Hematopoietic multipotent progenitor cell (in vitro differentiated cells): Measurements from ENCODE around the gene GPX5. TPM values are rescaled to one million over a fixed set of nuclear protein-coding genes. Genes with fewer than 3 reads are reported as not detected.
"Not testable (repeated sequence)": the region's sequence is repeated elsewhere in the genome, so short reads cannot be mapped to it uniquely, and the experiment has no call there.

Source experiments
- DNase-seq, 3 donors: peaks; one replicate each; pipeline ENCODE4 v3.0.0-alpha.2; 2011 to 2015; ENCODE audit warnings: low read depth in 2 of 3, low spot score in 2 of 3
- total RNA-seq: library from RNA; depleted of rRNA; stranded (reverse); fragments of >200 nt; gene quantifications from one replicate; pipeline ENCODE4 v1.2.3, GENCODE V29; 2012

Gene GPX5
- total RNA-seq: not detected

GRCh38 chr6:28525496-28526039 lies at the start of gene GPX5:
TSS of gene GPX5 (plus strand) at chr6:28525881. CDS start at chr6:28526014, 133 bp downstream.
- DNase-seq: no peak

- DNase-seq: no peak
Measured at GRCh38 chr6:28478518-28478917, 47.2 kb upstream of the GPX5 start.

GRCh38 chr6:28480253-28480932 lies 45.3 kb upstream of the GPX5 start:
- no peak for DNase-seq

DNA sequence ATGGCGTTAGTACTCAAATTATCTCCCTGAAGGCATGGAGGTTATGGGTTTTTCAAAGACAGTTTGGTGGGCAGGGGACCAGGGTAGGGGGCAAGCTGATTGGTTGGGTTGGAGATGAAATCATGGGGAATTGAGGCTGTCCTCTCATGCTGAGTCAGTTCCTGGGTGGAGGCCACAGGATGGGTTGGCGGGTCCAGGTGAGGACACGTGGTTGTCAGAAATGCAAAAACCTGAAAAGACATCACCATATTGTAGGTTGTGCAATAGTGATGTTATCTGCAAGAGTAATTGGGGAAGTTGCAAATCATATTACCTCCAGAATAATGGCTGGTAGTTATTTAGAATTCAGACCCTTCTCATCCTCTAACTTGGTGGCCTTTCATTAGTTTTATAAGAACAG lies 40.2 kb upstream of the GPX5 start:
- no peak for DNase-seq

- DNase-seq: no peak
Measured at GRCh38 chr6:28486533-28486932, 39.1 kb upstream of the GPX5 start.

GRCh38 chr6:28486988-28487742 lies 38.5 kb upstream of the GPX5 start:
- no peak for DNase-seq

GRCh38 chr6:28488916-28489365 lies 36.7 kb upstream of the GPX5 start:
- DNase-seq: peak in 2 of 3 donors; percentile 31 to 78

- DNase-seq: peak in 2 of 3 donors; percentile 62 to 78
Measured at GRCh38 chr6:28489366-28490204, 36.1 kb upstream of the GPX5 start.

DNA sequence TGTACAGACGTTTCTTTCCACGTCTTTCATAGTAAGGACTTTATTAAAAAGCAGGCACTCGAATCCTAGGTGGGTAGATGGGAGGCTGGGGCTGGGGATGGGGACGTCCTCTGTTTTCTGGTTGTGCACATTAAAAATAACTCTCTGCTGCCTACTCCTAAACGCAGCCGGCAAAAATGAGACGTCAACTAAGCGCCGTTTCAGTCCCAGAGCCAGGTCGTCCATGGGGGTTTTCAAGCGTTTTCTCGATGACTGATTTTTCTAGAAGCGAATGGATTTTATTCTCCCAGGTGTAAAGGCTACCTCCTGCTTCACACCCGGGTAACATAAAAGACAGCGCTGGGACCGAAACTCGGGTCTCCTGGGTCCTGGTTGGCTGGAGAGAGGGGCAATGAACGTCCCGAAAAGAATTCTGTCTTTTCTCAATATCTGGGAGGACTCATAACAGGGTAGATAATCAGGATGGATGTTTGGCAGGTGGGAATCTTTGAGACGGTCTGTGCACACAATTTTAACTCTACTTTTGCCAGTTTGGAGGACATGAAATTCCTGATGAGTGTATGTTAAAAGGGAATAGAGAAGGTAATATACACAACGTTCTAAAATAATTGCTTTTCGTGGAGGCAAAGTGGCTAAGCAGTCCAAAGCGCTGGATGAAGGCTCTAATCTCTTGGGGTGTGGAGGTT lies 35.3 kb upstream of the GPX5 start:
- peak in 2 of 3 donors; percentile 15 to 39 for DNase-seq

DNA sequence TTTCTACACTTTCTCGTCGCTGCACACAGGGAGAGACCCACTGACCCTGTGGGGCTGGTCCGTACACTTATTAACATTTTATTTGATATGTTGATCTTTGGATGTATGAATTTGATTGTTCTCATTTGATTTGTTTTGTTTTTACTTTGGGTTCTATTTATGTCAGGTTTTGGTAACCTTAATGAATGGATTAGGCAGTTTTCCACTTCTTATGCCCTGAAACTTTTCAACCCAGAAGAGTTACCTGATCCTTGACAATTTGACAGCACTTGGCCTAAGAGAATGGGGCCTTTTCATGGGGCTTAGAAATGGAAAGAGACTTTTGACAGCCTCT lies 33.7 kb upstream of the GPX5 start:
- DNase-seq: no peak

DNA sequence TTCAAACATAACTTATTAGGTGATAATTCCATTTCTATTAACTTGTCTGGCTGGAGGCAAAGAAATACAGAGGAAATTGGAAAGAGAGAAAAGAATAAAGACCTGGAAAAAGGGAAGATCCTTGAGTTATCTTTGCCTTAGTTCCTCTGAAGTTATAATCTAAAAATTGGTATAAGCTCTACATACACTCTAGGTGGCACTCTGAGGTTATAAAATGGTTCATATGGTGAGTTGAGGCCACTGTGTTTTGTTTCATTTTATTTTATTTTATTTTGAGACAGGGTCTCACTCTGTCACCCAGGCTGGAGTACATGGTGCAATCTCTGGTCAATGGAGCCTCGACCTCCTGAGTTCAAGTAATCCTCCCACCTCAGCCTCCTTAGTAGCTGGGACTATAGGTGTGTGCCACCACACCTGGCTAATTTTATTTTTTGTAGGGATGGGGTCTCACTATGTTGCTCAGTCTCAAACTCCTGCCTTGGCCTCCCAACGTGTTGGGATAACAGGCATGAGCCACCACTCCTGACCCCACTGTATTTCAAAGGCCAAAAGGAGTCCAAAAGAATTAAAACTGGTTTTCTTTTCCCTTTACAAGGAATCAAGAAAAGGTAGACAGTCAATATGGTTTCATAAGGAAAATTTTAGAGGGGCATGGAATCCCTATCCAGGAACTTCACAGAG lies 29.4 kb upstream of the GPX5 start:
- DNase-seq: peak in 2 of 3 donors; percentile 20 to 54

DNA sequence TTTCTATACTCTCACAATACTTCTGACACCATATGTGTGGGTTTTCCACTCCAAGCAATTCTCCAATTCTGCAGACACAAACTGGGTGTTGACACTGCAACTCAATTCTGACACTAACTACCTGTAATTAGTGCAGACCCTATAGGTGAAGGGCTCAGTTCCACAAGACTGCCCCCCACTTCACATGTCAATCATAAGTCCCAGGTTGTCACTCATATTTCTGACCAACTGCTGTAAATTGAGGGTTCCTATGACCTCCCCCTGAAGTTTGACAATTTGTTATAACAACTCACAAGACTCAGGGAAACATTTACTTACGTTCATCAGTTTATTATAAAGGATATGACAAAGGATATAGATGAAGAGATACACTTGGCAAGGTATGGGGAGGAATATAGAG lies 28.4 kb upstream of the GPX5 start:
- DNase-seq: no peak

DNA sequence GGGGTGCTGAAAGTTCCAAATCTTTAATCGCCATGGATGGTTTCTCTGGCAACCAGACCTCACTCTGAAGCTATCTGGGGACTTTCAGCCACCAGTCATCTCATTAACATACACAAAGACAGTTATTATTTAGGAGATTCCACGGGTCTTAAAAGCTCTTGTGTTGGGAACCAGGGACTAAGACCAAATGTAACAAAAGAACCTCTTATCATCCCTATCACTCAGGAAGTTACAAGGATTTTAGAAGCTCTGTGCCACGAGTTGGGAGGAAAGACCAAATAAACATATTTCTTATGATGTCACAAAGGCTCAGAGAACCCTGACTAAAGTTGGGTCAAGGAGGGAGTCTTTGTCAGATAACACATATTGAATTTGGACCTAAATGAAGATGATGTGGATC lies 27.8 kb upstream of the GPX5 start:
- DNase-seq: no peak

- DNase-seq: no peak
Measured at GRCh38 chr6:28501259-28501658, 24.4 kb upstream of the GPX5 start.

- not testable (repeated sequence) for DNase-seq
Measured at GRCh38 chr6:28502136-28502535, 23.5 kb upstream of the GPX5 start.

DNA sequence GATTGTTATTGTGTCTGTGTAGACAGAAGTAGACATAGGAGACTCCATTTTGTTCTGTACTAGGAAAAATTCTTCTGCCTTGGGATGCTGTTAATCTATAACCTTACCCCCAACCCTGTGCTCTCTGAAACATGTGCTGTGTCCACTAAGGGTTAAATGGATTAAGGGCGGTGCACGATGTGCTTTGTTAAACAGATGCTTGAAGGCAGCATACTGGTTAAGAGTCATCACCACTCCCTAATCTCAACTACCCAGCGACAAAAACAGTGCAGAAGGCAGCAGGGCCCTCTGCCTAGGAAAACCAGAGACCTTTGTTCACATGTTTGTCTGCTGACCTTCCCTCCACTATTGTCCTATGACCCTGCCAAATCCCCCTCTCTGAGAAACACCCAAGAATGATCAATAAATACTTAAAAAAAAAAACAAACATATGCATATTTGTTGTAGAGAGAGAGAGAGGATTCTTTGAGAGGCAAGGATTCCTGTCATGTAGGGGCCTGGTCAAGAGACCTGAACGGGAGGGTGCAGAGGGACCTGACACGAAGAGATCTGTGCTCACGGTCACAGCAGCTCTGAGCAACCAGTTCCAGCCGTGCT lies 22.9 kb upstream of the GPX5 start:
- not testable (repeated sequence) for DNase-seq

GRCh38 chr6:28505733-28506132 lies 19.9 kb upstream of the GPX5 start:
- no peak for DNase-seq

DNA sequence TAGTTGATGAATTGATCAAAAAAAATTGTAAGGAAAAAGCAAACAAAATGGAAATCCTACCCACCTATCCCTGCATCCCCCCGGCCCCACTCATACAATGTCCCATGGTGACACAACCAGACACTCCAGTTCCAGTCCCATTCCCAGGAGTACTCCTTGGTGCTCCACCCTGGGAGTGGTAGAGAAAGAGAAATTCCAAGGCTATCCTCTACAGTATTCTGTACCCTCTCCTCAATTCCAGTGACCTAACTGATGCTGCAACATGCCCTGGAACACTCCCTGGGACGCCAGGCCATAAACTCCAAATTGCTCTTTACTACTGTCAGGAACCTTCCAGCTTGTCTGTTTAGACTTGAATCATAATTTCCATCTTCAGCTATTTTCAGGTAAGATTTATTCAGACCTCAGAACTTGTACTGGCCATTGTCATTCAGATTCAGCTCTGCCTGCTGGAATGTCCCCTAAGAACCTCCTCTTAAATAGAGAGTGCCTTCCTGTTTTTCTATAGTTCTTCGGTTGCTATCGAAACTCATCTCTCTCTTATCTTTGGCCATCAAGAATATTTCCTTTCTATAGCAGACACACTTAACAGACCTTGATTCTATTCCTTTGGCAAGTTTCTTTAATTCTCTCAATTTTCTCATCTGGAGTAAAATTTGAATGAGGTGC lies 18.7 kb upstream of the GPX5 start:
- peak in 1 of 3 donors; percentile 17 for DNase-seq
